ENCODE data around the gene INPP5A. TPM values are rescaled to one million over a fixed set of nuclear protein-coding genes. Genes with fewer than 3 reads are reported as not detected.
"Not testable (repeated sequence)": the region's sequence is repeated elsewhere in the genome, so short reads cannot be mapped to it uniquely, and the experiment has no call there.

Gene INPP5A
- total and polyA plus RNA-seq, 2 donors (not counting 1 experiment from before 2014, with no cell fraction given): 9.3 to 87.8 TPM

DNA sequence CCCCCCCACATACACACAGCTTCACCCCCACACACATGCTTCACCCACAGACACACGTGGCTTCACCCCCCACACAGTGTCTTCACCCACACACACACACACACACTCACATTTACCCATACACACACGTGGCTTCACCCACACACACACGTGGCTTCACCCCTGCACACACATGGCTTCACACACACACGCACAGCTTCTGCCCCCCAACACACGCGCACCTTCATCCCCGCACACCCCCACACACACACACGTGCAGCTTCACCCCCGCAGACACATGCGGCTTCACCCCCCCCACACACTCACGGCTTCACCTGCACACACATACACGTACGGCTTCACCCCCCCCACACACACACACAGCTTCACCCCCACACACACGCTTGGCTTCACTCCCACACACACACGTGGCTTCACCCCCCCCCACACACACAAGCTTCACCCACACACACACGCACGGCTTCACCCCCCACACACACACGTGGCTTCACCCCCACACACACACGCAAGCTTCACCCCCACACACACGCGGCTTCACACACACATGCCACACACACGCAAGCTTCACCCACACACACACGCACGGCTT lies 165.9 kb downstream of the INPP5A start:
- no peak overlapping the region for H3K9ac ChIP-seq (ENCODE audit: low read length)
- intact Hi-C loops (cut with micrococcal nuclease): no loop called here
- WGBS (ENCODE audit: insufficient coverage): 96% methylated on average over 8 of the region's 24 CpGs
- Mint-ChIP-seq H3K27ac (no peak overlapping the region), H3K27me3 (no peaks in the 10 kb centered on the region), H3K9me3 (ENCODE audit: insufficient read depth) (peaks cover 8% of the 10 kb centered on the region), H3K4me1 (no peaks in the 10 kb centered on the region), H3K4me3 (no peak overlapping the region)
- DNase-seq: no peak
- H3K27ac ChIP-seq (ENCODE audit: low read length in 2 of 2): no peak overlapping the region
- ChIA-PET CTCF (no interaction called here), POLR2A (no interaction called here)
- peaks cover 13% of the 10 kb centered on the region for H4K20me1 ChIP-seq (ENCODE audit: control insufficient read depth, insufficient read depth, low read length, poor library complexity, severe bottlenecking)
- H3K27me3 ChIP-seq (replicated peaks in 1 of 4; ENCODE audit: control extremely low read depth in 1 of 4, control insufficient read depth in 3 of 4, insufficient read depth in 4 of 4, low read length in 3 of 4): no peaks in the 10 kb centered on the region
- TF ChIP-seq EZH2 (IDR thresholded peaks at IDR 0.05; ENCODE audit: borderline replicate concordance, insufficient read depth, low read depth, low read length, poor library complexity, severe bottlenecking): no peak
- TF ChIP-seq, protein P1, sequence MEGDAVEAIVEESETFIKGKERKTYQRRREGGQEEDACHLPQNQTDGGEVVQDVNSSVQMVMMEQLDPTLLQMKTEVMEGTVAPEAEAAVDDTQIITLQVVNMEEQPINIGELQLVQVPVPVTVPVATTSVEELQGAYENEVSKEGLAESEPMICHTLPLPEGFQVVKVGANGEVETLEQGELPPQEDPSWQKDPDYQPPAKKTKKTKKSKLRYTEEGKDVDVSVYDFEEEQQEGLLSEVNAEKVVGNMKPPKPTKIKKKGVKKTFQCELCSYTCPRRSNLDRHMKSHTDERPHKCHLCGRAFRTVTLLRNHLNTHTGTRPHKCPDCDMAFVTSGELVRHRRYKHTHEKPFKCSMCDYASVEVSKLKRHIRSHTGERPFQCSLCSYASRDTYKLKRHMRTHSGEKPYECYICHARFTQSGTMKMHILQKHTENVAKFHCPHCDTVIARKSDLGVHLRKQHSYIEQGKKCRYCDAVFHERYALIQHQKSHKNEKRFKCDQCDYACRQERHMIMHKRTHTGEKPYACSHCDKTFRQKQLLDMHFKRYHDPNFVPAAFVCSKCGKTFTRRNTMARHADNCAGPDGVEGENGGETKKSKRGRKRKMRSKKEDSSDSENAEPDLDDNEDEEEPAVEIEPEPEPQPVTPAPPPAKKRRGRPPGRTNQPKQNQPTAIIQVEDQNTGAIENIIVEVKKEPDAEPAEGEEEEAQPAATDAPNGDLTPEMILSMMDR (IDR thresholded peaks at IDR 0.05): no peak
- H3K4me2 ChIP-seq (replicated peaks; ENCODE audit: low read depth, low read length, poor library complexity, severe bottlenecking): no peak overlapping the region
- H3K4me3 ChIP-seq (ENCODE audit: control extremely low read depth in 1 of 5, extremely low read depth in 1 of 5, insufficient read depth in 1 of 5, low read depth in 2 of 5, low read length in 4 of 5): no peak overlapping the region
- peaks cover 0 to 47% (median 11%) of the 10 kb centered on the region in 3 donors for H3K9me3 ChIP-seq (ENCODE audit: control extremely low read depth in 1 of 3, control insufficient read depth in 2 of 3, insufficient read depth in 1 of 3, low read length in 2 of 3)
- peaks cover 0 to 29% of the 10 kb centered on the region in 2 experiments for H3K36me3 ChIP-seq (replicated peaks in 1 of 2; ENCODE audit: control extremely low read depth in 1 of 2, control insufficient read depth in 1 of 2, extremely low read depth in 1 of 2, insufficient read depth in 2 of 2, low read length in 1 of 2)
- H3K79me2 ChIP-seq (ENCODE audit: control insufficient read depth, insufficient read depth, low read length): peaks cover 6% of the 10 kb centered on the region
- no peak for ATAC-seq (ENCODE audit: low read depth)
- H3K4me1 ChIP-seq (ENCODE audit: control insufficient read depth in 2 of 2, insufficient read depth in 2 of 2, low read length in 2 of 2): no peaks in the 10 kb centered on the region
- no peak overlapping the region for H2AFZ ChIP-seq (ENCODE audit: insufficient read depth, low read depth, low read length, poor library complexity, severe bottlenecking)

DNA sequence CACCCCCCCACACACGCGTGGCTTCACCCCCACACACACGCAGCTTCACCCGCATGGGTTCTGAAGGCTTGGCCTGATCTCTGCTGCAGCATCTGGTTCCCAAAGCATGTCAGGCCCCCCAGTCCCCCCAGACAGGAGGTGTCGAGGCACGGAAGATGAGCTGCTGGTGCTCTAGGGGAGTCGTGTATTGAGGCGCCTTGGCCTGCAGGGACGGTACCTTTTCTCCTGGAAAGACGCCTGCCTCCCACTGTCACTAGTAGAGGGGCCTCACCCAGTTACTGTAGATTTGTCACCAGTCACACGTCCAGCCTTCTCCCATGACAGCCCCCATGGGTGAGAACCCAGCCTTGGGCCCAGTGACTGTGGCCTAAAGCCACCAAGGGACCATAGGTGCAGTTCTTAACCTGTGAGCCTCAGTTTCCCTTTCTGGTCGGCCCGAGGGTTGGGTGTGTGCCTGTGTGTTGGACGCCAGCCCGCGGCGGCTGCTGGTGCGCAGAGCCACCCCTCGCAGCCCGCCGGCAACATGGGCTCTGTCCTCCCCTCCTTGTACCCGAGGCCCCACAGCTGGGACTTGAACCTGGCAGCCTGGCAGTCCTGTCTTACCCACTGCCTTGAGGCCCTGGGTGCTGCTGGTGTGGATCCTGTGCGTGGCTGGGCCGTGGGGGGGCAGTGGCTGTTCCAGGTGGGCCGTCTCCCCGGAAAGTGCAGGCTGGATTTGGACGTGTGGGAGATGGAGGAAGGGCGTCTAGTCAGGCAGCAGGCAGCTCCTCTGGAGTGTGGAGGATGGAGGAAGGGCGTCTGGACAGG lies 166.6 kb downstream of the INPP5A start:
- Histone ChIP-seq H3K27ac (ENCODE audit: low read length in 2 of 2) (no peak overlapping the region), H3K36me3 (replicated peaks in 1 of 2; ENCODE audit: control extremely low read depth in 1 of 2, control insufficient read depth in 1 of 2, extremely low read depth in 1 of 2, insufficient read depth in 2 of 2, low read length in 1 of 2) (peaks cover 0 to 31% of the 10 kb centered on the region in 2 experiments), H4K20me1 (ENCODE audit: control insufficient read depth, insufficient read depth, low read length, poor library complexity, severe bottlenecking) (peaks cover 8% of the 10 kb centered on the region), H3K9ac (ENCODE audit: low read length) (no peak overlapping the region), H3K4me3 (ENCODE audit: control extremely low read depth in 1 of 5, extremely low read depth in 1 of 5, insufficient read depth in 1 of 5, low read depth in 2 of 5, low read length in 4 of 5) (no peak overlapping the region), H3K27me3 (replicated peaks in 1 of 4; ENCODE audit: control extremely low read depth in 1 of 4, control insufficient read depth in 3 of 4, insufficient read depth in 4 of 4, low read length in 3 of 4) (no peaks in the 10 kb centered on the region), H3K4me2 (replicated peaks; ENCODE audit: low read depth, low read length, poor library complexity, severe bottlenecking) (no peak overlapping the region), H3K9me3 (ENCODE audit: control extremely low read depth in 1 of 3, control insufficient read depth in 2 of 3, insufficient read depth in 1 of 3, low read length in 2 of 3) (peaks cover 0 to 47% (median 11%) of the 10 kb centered on the region in 3 donors), H3K4me1 (ENCODE audit: control insufficient read depth in 2 of 2, insufficient read depth in 2 of 2, low read length in 2 of 2) (no peaks in the 10 kb centered on the region), H3K79me2 (ENCODE audit: control insufficient read depth, insufficient read depth, low read length) (peaks cover 6% of the 10 kb centered on the region), H2AFZ (ENCODE audit: insufficient read depth, low read depth, low read length, poor library complexity, severe bottlenecking) (no peak overlapping the region)
- H3K4me1 Mint-ChIP-seq: no peaks in the 10 kb centered on the region
- ChIA-PET POLR2A (no interaction called here), CTCF (no interaction called here)
- DNase-seq (no peak), ATAC-seq (ENCODE audit: low read depth) (no peak)
- H3K27ac Mint-ChIP-seq: no peak overlapping the region
- no peak for TF ChIP-seq EZH2 (IDR thresholded peaks at IDR 0.05; ENCODE audit: borderline replicate concordance, insufficient read depth, low read depth, low read length, poor library complexity, severe bottlenecking)
- TF ChIP-seq, protein P1 (IDR thresholded peaks at IDR 0.05): no peak
- WGBS (ENCODE audit: insufficient coverage): 94% methylated on average over 24 of the region's 29 CpGs
- H3K27me3 Mint-ChIP-seq: no peaks in the 10 kb centered on the region
- peaks cover 8% of the 10 kb centered on the region for H3K9me3 Mint-ChIP-seq (ENCODE audit: insufficient read depth)
- no peak overlapping the region for H3K4me3 Mint-ChIP-seq
- intact Hi-C loops (cut with micrococcal nuclease): no loop called here

DNA sequence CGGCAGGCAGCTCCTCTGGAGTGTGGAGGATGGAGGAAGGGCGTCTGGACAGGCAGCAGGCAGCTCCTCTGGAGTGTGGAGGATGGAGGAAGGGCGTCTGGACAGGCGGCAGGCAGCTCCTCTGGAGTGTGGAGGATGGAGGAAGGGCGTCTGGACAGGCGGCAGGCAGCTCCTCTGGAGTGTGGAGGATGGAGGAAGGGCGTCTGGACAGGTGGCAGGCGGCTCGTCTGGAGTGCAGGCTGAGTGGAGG lies 167.2 kb downstream of the INPP5A start:
- 96% methylated on average over 6 of the region's 9 CpGs for WGBS (ENCODE audit: insufficient coverage)
- H3K27ac ChIP-seq (ENCODE audit: low read length in 2 of 2); H3K4me2 ChIP-seq (replicated peaks; ENCODE audit: low read depth, low read length, poor library complexity, severe bottlenecking); H3K27me3 Mint-ChIP-seq; H3K27ac Mint-ChIP-seq; POLR2A ChIA-PET; H3K27me3 ChIP-seq (replicated peaks in 1 of 4; ENCODE audit: control extremely low read depth in 1 of 4, control insufficient read depth in 3 of 4, insufficient read depth in 4 of 4, low read length in 3 of 4); H3K9me3 Mint-ChIP-seq (ENCODE audit: insufficient read depth); H4K20me1 ChIP-seq (ENCODE audit: control insufficient read depth, insufficient read depth, low read length, poor library complexity, severe bottlenecking); H3K4me1 ChIP-seq (ENCODE audit: control insufficient read depth in 2 of 2, insufficient read depth in 2 of 2, low read length in 2 of 2); H3K4me3 ChIP-seq (ENCODE audit: control extremely low read depth in 1 of 5, extremely low read depth in 1 of 5, insufficient read depth in 1 of 5, low read depth in 2 of 5, low read length in 4 of 5); ATAC-seq (ENCODE audit: low read depth); H3K9ac ChIP-seq (ENCODE audit: low read length); CTCF ChIA-PET; H3K4me3 Mint-ChIP-seq; H3K4me1 Mint-ChIP-seq; intact Hi-C loops (cut with micrococcal nuclease); DNase-seq; H3K79me2 ChIP-seq (ENCODE audit: control insufficient read depth, insufficient read depth, low read length); H2AFZ ChIP-seq (ENCODE audit: insufficient read depth, low read depth, low read length, poor library complexity, severe bottlenecking): not testable (repeated sequence)
- Histone ChIP-seq H3K36me3 (replicated peaks in 1 of 2; ENCODE audit: control extremely low read depth in 1 of 2, control insufficient read depth in 1 of 2, extremely low read depth in 1 of 2, insufficient read depth in 2 of 2, low read length in 1 of 2) (peaks cover 0 to 32% of the 10 kb centered on the region in 2 experiments), H3K9me3 (ENCODE audit: control extremely low read depth in 1 of 3, control insufficient read depth in 2 of 3, insufficient read depth in 1 of 3, low read length in 2 of 3) (peaks cover 0 to 47% (median 11%) of the 10 kb centered on the region in 3 donors)
